Activated T-cell treated with anti-CD3 and anti-CD28 coated beads, Interleukin-2, amount 50 U/mL, for 48 hours (primary cell): ENCODE measurements around the gene ADGRB3.
"Not testable (repeated sequence)": the region's sequence is repeated elsewhere in the genome, so short reads cannot be mapped to it uniquely, and the experiment has no call there.

Source experiments
- DNase-seq, 2 experiments: peaks; one replicate each; pipeline ENCODE4 v3.0.0-alpha.2; 2020

Gene ADGRB3

GRCh38 chr6:69362209-69362608 is 727.1 kb downstream of the ADGRB3 start:
- no peak for DNase-seq

- no peak for DNase-seq
Observed at GRCh38 chr6:69366831-69367230, 731.7 kb downstream of the ADGRB3 start.

- DNase-seq = no peak
Observed at GRCh38 chr6:69368613-69369012, 733.5 kb downstream of the ADGRB3 start.

GRCh38 chr6:69370763-69371162 is 735.7 kb downstream of the ADGRB3 start:
- DNase-seq = no peak

GRCh38 chr6:69378326-69378725 is 743.2 kb downstream of the ADGRB3 start:
- DNase-seq = no peak

GRCh38 chr6:69379518-69379917 is 744.4 kb downstream of the ADGRB3 start:
- DNase-seq = no peak

GRCh38 chr6:69383627-69384026 is 748.5 kb downstream of the ADGRB3 start:
- DNase-seq = no peak

GRCh38 chr6:69386426-69386825 is 751.3 kb downstream of the ADGRB3 start:
- DNase-seq = no peak

- no peak for DNase-seq
Observed at GRCh38 chr6:69390125-69390524, 755.0 kb downstream of the ADGRB3 start.

GRCh38 chr6:69391106-69391505 is 756.0 kb downstream of the ADGRB3 start:
- no peak for DNase-seq

- DNase-seq = no peak
Observed at GRCh38 chr6:69392745-69393144, 757.7 kb downstream of the ADGRB3 start.

- no peak for DNase-seq
Observed at GRCh38 chr6:69398311-69398710, 763.2 kb downstream of the ADGRB3 start.

GRCh38 chr6:69398729-69399128 is 763.6 kb downstream of the ADGRB3 start:
- no peak for DNase-seq

- DNase-seq = no peak
Observed at GRCh38 chr6:69408886-69409285, 773.8 kb downstream of the ADGRB3 start.

GRCh38 chr6:69416776-69417175 is 781.7 kb downstream of the ADGRB3 start:
- DNase-seq = no peak

- DNase-seq = no peak
Observed at GRCh38 chr6:69421269-69421668, 786.2 kb downstream of the ADGRB3 start.

- no peak for DNase-seq
Observed at GRCh38 chr6:69422020-69422419, 786.9 kb downstream of the ADGRB3 start.

- DNase-seq = no peak
Observed at GRCh38 chr6:69422475-69422874, 787.4 kb downstream of the ADGRB3 start.

GRCh38 chr6:69423785-69424184 is 788.7 kb downstream of the ADGRB3 start:
- DNase-seq = no peak

GRCh38 chr6:69424581-69424980 is 789.5 kb downstream of the ADGRB3 start:
- DNase-seq = no peak

GRCh38 chr6:69427882-69428281 is 792.8 kb downstream of the ADGRB3 start:
- DNase-seq = no peak

- not testable (repeated sequence) for DNase-seq
Observed at GRCh38 chr6:69432168-69432567, 797.1 kb downstream of the ADGRB3 start.

- DNase-seq = not testable (repeated sequence)
Observed at GRCh38 chr6:69433116-69433515, 798.0 kb downstream of the ADGRB3 start.

- no peak for DNase-seq
Observed at GRCh38 chr6:69438113-69438512, 803.0 kb downstream of the ADGRB3 start.
